ENCODE measurements around the gene SSRP1.

Gene SSRP1

DNA sequence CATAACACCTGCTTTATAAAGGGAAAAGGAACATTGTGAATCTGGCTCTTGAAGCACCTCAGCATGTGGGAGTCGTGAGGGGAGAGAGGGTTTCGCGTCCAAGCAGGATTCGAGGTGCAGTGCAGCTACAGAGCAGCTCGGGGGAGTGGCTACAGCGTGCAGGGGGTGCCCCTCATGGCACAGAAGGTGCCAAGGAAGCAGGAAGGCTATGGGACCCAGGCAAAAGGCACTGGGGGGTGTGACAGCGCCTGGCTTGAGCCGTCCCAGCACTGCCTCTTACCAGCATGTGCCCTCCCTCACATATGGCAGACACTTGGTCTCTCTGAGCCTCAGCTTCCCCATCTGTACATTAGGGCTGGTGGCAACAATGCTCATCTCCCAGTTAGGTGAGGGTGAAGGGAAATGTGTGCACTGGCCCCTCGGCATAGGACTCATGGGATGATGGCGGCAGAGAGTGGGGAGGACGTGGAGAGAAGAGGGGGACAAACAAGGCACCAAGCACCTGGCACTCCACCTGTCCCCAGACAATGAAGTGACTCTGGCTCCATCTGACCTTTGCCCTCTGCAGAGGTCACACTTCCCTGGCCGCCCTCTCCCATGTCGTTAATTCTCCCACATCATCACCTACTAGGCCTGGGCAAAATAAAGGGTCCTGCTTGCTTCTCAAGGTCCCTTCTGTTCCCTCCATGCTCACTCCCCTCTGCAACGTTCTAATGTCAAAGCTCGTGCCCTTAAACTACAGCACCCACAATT is 21.3 kb downstream of the SSRP1 start:
- no peak for DNase-seq (ENCODE audit: low spot score)

DNA sequence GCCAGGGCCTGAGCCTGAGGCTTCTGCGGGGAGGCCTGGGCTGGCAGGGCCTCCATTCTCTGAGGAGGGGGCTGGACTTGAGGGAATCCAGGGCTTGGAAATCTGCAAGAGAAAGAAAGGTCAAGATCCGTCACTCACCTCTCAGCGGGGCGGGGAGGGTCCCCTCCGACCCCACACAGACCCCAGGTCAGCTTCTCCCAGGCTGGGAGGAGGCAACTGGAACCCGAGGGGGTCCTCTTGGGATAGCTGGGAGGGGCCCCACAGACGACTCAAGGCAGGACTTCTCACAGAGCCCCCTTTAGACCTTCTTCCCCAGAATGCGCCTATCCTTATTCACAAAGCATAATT is 21.9 kb downstream of the SSRP1 start:
- DNase-seq (ENCODE audit: low spot score) = no peak

DNA sequence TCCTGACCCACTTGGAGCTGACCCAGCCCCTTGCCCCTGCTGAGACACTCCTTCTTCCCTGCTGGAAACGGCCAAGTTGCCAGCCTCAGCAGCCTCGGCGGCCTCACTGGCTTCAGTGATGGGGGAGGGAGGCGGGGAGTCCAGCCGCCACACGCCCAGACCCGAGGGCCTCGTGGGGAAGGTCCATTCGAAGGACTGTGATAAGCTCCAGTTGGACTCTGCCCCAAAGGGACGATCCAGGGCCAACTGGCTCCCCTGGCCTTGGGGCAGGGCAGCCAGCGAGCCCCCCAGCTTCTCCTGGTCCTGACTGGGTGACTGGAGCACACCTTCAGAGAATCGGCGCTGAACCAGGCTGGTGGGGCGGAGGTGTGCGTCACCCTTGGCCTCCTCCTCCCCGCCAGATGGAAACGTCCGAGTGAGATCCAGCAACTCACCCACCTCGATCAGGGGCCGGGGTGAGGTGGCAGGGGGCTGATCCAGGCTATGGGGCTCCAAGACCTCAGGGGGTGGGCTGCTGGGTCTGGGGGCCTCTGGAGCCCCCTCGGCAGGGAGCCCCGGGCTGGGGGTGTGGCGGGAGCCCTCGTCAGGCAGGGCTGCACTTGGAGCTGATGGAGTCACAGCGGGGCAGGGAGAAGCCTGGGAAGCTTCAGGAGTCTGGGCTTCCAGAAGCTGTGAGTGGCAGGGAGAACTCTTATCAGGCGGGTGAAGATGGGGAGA is 22.5 kb downstream of the SSRP1 start:
- no peak for DNase-seq (ENCODE audit: low spot score)

DNA sequence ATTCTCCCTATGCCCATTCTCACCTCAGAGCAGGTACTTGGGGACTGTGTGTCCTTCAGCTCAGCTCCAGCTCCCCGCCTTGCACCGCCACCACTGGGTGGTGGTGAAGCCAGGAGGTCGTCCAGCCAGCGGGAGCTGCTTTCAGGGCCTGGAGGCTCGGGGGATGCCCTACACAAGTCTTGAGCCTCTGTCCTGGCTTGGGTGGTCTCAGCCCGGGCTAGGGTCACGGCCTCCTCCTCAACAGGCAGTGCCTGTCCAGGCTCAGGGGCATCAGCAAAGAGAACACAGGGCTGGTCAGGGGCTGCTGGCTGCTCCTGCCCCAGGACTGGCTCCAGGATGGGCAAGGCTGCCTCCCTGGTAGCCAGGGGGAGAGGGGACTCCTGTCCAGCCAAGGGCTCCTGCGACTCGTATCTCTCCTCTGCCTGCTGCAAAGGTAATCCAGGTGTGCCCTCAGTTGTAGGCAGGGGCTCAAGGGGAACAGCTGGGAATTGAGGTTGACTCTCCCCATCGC is 23.1 kb downstream of the SSRP1 start:
- no peak for DNase-seq (ENCODE audit: low spot score)

GRCh38 chr11:57311109-57311936 is 24.4 kb downstream of the SSRP1 start:
- DNase-seq (ENCODE audit: low spot score) = peak; percentile 54

GRCh38 chr11:57310630-57311086 is 25.0 kb downstream of the SSRP1 start:
- no peak for DNase-seq (ENCODE audit: low spot score)

GRCh38 chr11:57310091-57310490 is 25.6 kb downstream of the SSRP1 start:
- no peak for DNase-seq (ENCODE audit: low spot score)

- DNase-seq (ENCODE audit: low spot score) = no peak
Measured at GRCh38 chr11:57309106-57310059, 26.3 kb downstream of the SSRP1 start.

DNA sequence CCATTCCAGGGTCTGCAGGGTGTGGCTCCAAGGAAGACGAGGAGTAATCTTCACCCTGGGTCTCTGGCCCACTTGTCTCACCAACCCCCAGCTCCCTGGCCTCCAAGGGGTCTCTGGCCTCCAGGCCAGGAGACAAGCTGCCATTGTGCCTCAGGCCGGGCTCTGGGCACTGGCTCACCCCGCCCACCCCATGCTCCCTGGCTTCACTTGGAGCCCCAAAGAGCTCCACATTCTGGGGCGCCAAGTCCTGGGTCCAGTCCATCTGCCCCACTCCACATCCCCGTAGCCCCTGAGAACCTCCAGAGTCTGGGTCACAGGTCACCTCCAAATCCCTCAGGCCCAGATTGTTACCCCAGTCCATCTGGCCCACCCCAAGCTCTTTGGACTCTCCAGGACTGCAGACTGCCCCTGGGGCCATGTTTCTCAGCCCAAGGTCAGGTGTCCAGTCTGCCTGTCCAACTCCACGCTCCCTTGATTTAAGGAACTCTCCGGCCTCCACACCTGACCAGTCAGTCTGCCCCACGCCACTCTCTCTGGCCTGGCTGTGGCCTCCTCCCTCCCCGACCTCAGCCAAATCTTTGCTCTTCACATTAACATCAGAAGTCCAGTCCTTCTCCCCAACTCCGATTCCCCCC is 27.1 kb downstream of the SSRP1 start:
- DNase-seq (ENCODE audit: low spot score) = no peak

GRCh38 chr11:57307666-57308270 is 27.9 kb downstream of the SSRP1 start:
- DNase-seq (ENCODE audit: low spot score) = no peak

DNA sequence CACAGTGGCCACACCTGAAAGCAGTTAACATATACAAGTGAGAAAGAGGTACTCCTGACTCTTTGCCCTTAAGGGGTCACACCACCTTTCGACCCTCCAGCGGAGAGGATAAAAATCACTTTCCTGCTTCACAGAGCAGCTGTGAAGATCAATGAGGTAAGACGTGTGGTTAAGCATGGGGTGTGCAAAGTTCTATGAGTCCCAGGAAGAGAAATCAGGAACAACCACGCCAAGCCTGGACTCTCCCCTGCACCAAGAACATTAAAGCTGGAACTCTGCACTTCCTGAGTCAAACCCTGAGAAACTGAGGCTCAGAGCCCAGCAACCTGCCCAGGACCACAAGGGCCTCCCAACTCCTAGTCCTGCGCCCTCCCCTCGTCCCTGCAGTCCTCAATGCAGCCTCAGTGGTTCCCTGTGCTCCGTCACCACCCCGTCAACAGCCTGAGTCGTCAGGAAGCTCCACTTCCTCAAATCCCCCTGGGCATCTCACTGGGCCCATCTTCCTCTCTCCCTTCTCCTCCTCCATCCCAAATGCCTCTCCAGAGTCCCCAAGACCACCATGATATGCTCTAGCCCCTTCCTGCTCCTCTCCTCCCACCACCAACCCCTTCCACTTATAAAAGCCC is 28.6 kb downstream of the SSRP1 start:
- no peak for DNase-seq (ENCODE audit: low spot score)

DNA sequence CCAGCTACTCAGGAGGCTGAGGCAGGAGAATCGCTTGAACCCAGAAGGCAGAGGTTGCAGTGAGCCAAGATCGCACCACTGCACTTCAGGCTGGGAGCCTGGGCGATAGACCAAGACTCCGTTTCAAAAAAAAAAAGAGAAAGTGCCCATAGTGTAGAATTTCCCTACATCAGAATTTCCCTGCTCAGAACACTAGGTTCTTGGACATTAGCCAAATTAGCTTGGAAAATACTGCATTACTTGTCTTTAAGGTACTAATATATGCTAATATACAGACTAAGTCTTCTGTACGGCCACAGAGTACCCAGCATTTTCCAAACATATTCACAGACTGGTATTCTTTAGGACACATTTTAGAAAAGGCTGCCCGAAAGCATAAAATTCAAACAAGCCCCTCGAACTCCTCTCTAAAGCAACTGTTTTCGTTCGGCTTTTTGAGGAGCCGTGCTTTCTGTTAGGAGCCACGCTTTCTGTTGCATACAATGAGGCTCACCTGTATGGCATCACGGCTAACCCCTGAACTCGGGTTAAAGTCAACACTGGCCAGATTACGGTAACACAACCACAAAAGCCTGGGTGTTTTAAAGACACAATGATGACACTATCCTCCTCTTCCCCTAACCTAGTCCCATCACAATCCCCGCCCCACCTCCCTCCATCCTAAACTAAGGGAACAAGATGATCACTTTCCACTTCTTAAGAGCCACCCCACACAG is 29.4 kb downstream of the SSRP1 start:
- DNase-seq (ENCODE audit: low spot score) = no peak

- DNase-seq (ENCODE audit: low spot score) = no peak
Measured at GRCh38 chr11:57305523-57305922, 30.2 kb downstream of the SSRP1 start.

GRCh38 chr11:57303990-57304579 is 31.6 kb downstream of the SSRP1 start:
- no peak for DNase-seq (ENCODE audit: low spot score)

DNA sequence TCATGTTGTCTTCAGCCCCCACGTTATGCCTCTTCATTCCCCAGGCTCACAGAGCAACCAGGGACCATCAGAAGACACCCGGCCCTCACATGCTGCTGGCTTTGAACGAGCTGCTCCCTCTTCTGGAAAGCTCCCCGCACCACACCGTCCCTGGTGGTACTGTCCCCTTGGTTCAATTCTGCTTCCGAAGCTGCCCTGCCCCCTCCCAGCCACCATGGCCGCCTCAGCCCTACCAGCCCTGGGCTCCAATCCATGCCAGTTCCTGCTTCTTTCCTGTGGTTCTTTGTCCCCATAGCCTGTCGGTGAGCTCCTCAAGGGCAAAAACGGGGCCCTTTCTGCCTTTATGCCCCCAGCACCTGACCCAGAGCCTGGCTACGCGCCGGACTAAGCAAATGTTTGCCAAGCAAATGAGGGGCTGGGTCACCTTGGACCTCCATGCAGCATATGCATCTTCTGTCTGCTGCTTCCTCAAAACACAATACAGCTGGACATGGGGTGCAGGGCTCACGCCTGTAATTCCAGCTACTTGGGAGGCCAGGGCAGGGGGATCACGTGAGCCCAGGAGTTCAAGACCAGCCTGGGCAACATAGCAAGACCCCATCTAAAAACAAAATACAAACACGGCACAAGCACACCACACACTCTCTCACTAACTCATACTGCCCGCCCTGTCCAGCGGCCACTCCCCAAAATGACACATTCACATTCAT is 32.3 kb downstream of the SSRP1 start:
- no peak for DNase-seq (ENCODE audit: low spot score)

GRCh38 chr11:57302489-57302888 is 33.2 kb downstream of the SSRP1 start:
- no peak for DNase-seq (ENCODE audit: low spot score)

GRCh38 chr11:57301711-57302423 is 33.8 kb downstream of the SSRP1 start:
- DNase-seq (ENCODE audit: low spot score) = no peak

DNA sequence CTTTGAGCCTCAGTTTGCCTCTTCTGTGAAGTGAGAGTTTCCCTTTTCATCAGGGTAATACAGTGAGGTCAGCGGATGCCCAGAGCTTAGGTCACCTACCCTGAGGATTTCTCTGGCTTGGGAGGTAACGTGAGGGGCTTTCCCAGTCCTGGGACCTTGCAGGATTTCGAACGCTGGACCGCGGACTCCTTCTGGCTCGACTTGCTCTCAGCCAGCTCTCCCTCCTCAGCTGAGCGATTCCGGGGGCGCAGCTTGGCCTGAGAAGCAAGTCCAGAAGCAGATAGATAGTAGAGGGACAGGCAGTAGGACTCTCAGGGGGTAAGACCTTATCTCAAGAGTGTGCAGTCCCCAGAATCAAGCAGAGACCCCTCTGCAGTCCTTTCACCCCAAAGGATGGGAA is 34.9 kb downstream of the SSRP1 start:
- no peak for DNase-seq (ENCODE audit: low spot score)
